A549 (cell line): ENCODE data around the gene RBL1.

Experiments
- CTCF ChIP-seq: fragments of >200 bp; sonication (Bioruptor Twin); formaldehyde crosslinking; IDR thresholded peaks from 3 replicates; pipeline ENCODE4 v1.5.1; 2016
- EP300 ChIP-seq, 2 experiments: fragments of >200 bp; sonication (Bioruptor Twin); formaldehyde crosslinking; IDR thresholded peaks; 2 replicates in 1 of 2; 3 replicates in 1 of 2; pipeline ENCODE4 v1.6.1; 2016 to 2017
- ESRRA ChIP-seq: fragments of 150-350 bp; IDR thresholded peaks from 2 replicates; pipeline ENCODE4 v1.6.1; 2014; ENCODE audit warnings: mild to moderate bottlenecking, low read length, borderline replicate concordance
- HDAC2 ChIP-seq: fragments of 200-600 bp; sonication (generic); IDR thresholded peaks from 2 replicates; pipeline ENCODE4 v1.6.1; 2016
- POLR2A ChIP-seq: IDR thresholded peaks from 2 replicates; pipeline ENCODE4 v1.6.1; 2012; ENCODE audit warnings: mild to moderate bottlenecking, low read length
- RAD21 ChIP-seq, 2 experiments: fragments of >200 bp in 1 of 2; sonication (Bioruptor Twin) in 1 of 2; formaldehyde crosslinking in 1 of 2; IDR thresholded peaks in 1 of 2; conservative IDR thresholded peaks in 1 of 2; 2 replicates in 1 of 2; 3 replicates in 1 of 2; pipeline ENCODE4 v1.6.1; 2012 to 2018; ENCODE audit warnings: inconsistent platforms in 1 of 2
- RARB ChIP-seq: fragments of 250-450 bp; sonication (Bioruptor Pico); IDR thresholded peaks from 2 replicates; pipeline ENCODE4 v1.8.0; 2021; ENCODE audit warnings: mild to moderate bottlenecking, moderate library complexity
- RFX5 ChIP-seq: fragments of 450-650 bp; IDR thresholded peaks from 2 replicates; pipeline ENCODE4 v1.7.1; 2014; ENCODE audit warnings: antibody characterized with exemption, mild to moderate bottlenecking, moderate library complexity

GRCh38 chr20:37111926-37112455, 16.2 kb upstream of the RBL1 start:
- no peak for TF ChIP-seq POLR2A
- TF ChIP-seq ESRRA: no peak
- TF ChIP-seq CTCF: no peak
- TF ChIP-seq HDAC2: no peak
- no peak for TF ChIP-seq EP300 (IDR thresholded peaks at IDR 0.05)
- TF ChIP-seq RARB (CRISPR knock-in tag): no peak
- TF ChIP-seq RFX5: no peak
- no peak for TF ChIP-seq RAD21 (conservative IDR thresholded peaks at IDR 0.05 in 1 of 2, IDR thresholded peaks at IDR 0.05 in 1 of 2)
